HEK293T (cell line): ENCODE data around the gene PCBP3.

Experiments
- BHLHE40 ChIP-seq: fragments of 450-650 bp; IDR thresholded peaks from 2 replicates; pipeline ENCODE4 v1.6.1; 2016; ENCODE audit warnings: mild to moderate bottlenecking, moderate library complexity, borderline replicate concordance
- FOXA1 ChIP-seq: fragments of 450-650 bp; IDR thresholded peaks from 2 replicates; pipeline ENCODE4 v1.6.1; 2016; ENCODE audit warnings: mild to moderate bottlenecking
- FOXK2 ChIP-seq: fragments of 450-650 bp; IDR thresholded peaks from 2 replicates; pipeline ENCODE4 v1.6.1; 2016; ENCODE audit warnings: mild to moderate bottlenecking
- L3MBTL2 ChIP-seq: fragments of 450-650 bp; conservative IDR thresholded peaks from 2 replicates; pipeline ENCODE4 v1.6.1; 2016; ENCODE audit warnings: mild to moderate bottlenecking
- NFRKB ChIP-seq: fragments of 450-650 bp; IDR thresholded peaks from 2 replicates; pipeline ENCODE4 v1.6.1; 2016; ENCODE audit warnings: mild to moderate bottlenecking, moderate library complexity
- SP1 ChIP-seq: fragments of 450-650 bp; IDR thresholded peaks from 2 replicates; pipeline ENCODE4 v1.6.1; 2017
- SUZ12 ChIP-seq: fragments of 450-650 bp; IDR thresholded peaks from 2 replicates; pipeline ENCODE4 v1.6.1; 2016; ENCODE audit warnings: mild to moderate bottlenecking
- TARDBP ChIP-seq: fragments of 450-650 bp; IDR thresholded peaks from 2 replicates; pipeline ENCODE4 v1.6.1; 2016
- ZNF384 ChIP-seq: fragments of 450-650 bp; IDR thresholded peaks from 2 replicates; pipeline ENCODE4 v1.6.1; 2016

GRCh38 chr21:45983649-45983965, 340.1 kb downstream of the PCBP3 start:
- TF ChIP-seq SUZ12 (no peak), BHLHE40 (no peak), SP1 (no peak), FOXK2 (no peak), ZNF384 (no peak), TARDBP (no peak), FOXA1 (no peak), L3MBTL2 (no peak), NFRKB (no peak)
